GM18517 (cell line): ENCODE results near the gene RAP2A.

Experiments
- ATAC-seq: cut with Tn5 transposase; IDR thresholded peaks from one replicate; pipeline ENCODE4 v1.9.1; 2021; ENCODE audit warnings: mild to moderate bottlenecking, moderate library complexity; ENCODE audit not compliant: unreplicated experiment

RAP2A gene

DNA sequence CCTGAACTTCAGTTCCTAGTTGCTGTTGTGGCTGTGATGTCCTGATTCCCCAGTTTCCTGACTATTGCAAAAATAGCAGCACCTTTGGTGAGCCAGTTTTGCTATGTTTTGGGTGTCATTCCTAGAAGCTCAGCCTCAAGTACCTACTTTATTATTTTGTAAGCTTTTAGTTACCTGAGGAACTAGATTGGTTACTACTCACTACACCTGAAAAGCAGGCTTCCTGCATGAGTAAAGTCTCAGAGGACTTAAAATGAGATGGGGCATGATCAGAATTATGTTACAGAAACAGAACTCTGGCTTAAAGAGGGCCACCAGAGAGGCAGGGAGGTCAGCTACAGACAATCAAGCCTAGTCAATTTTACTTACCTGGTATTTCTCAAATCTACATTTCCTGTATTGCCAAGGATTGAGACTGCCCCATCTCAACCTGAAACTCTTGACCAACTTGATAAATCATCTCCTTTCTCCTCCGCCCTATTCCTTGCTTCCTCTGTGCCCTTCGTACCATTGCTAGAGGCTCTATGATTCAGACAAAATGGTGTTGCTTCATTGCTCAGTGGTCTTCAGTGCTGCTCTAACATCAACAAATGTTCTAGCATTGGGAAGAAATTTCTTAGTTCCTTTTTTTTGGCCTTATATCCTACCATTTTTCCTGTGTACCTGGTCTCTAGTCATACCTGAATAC lies 58.9 kb downstream of the RAP2A start:
- ATAC-seq, result no peak

GRCh38 chr13:97493456-97493855 lies 59.5 kb downstream of the RAP2A start:
- no peak for ATAC-seq

DNA sequence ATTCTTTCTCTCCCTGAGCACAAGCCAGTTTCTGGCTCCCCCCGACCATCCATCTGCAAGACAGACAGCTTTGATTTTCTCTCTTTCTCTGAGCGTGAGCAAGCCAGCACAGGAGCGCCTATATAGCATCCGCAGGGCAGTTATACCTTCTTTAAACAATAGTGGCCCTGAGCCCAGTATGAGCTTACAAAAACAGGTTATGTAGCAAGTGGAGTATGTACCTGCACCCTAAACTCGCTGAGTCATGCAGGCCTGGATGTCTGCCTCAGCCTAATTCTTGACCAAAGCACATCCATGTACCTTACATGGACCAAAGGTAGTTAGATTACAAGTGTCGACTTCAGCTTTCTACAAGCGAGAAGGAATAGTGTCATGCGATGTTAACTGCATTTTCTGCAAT lies 61.7 kb downstream of the RAP2A start:
- ATAC-seq, result no peak

DNA sequence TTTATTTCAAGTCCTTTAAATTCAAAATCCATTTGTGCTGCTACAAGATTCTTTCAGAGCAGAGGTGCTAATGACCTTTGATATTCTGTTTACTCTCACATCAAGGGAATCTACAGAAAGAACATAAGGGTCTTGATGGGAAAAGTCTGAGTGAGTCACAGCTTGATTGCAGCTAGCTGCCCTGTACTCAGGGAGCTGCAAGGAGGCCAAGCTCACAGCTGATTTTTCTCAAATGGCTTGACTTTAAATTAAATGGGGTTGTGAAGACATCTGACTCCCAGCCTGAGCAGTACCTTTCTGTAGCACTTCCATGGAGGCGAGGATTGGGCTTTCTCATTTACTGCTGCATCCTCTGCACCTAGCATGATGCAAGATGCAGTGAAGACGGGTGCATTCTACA lies 62.5 kb downstream of the RAP2A start:
- ATAC-seq, result no peak

DNA sequence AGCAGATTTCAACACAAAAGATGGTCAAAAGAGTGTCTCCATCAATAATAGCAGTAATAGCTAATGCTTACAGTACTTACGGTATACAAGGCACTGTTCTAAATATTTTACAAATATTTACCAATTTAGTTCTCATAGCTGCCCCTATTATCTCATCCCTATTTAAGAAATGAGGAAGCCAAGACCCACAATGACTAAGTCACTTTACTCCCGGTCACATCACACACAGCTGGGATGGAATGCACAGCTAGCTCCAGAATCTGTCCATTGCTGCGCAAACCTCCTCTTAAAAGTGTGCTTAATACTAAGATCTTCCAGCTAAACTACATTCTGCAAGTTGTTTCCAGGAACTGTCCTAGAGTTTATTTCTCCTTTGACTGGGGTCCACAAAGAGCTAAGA lies 63.4 kb downstream of the RAP2A start:
- no peak for ATAC-seq

GRCh38 chr13:97498419-97498818 lies 64.5 kb downstream of the RAP2A start:
- ATAC-seq, result no peak

DNA sequence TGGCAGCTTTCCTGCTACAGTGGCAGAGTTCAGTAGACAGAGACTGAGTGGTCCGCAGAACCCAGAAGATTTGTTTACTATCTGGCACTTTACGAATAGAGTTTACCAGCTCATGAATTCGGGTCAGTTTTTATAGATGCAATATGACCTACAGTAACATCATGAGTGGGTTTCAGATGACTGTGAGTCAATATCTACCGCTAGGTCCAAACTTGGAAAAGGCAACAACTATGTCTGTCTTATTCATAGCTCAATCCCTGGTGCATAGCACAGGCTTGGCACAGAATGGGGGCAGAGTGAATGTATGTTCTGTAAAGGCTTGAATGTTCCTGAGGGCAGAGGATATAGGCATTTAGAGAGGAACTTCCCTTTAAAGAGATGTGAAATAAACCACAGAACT lies 65.2 kb downstream of the RAP2A start:
- ATAC-seq, result no peak

GRCh38 chr13:97502181-97502580 lies 68.2 kb downstream of the RAP2A start:
- ATAC-seq, result no peak

DNA sequence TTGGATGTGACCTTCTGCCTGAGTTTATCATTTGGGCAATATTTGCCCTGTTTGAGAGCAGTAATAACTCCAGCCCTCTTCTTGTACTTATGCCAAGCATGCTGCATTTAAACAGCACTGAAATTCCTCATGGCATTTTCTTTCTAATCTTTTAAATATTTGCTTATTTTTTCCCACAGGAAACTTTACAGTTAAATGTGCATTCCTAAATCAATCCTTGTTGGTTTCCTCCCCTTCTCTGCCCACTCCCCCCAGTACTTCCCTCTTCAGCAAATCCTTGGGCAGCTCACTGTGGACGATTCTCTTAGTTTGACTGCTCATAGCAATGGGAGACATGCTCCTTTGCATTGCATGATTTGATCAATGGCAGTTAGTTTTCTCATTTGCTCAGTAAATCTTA lies 68.7 kb downstream of the RAP2A start:
- ATAC-seq, result no peak

- ATAC-seq, result no peak
Measured at GRCh38 chr13:97505017-97505416, 71.0 kb downstream of the RAP2A start.

DNA sequence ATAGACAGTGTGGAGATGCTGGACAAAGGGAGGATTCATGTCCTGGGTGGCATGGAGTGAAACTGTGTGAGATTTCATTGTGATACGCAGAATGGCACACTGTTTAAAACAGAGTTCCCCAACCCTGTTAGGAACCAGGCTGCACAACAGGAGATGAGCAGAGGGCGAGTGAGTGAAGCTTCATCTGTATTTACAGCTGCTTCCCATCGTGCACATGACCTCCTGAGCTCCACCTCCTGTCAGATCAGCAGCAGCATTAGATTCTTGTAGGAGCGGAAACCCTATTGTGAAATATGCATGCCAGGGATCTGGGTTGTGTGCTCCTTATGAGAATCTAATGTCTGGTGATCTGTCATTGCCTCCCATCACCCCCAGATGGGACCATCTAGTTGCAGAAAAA lies 72.5 kb downstream of the RAP2A start:
- no peak for ATAC-seq

- ATAC-seq, result no peak
Measured at GRCh38 chr13:97512732-97513131, 78.8 kb downstream of the RAP2A start.

DNA sequence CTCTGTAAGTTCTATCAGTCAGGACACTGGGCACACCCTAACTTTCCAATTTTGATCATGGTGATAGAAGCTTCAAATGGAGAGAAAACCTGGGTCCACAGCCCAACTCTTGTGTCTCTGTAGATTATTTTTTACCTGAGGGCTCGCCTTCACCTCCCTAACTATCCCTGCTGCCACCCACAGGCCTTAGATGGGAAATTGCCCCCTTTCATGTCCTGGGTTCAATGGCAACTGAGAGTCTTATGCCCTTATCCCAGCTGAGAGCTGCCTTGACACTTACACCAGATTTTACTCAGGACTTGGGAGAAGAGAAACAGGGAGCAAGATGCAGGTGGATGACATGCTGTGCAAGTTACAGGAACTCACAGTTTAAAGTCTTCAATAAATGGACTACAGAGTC lies 81.7 kb downstream of the RAP2A start:
- ATAC-seq, result no peak

GRCh38 chr13:97517967-97518366 lies 84.0 kb downstream of the RAP2A start:
- ATAC-seq, result no peak
